Fibroblast of villous mesenchyme (primary cell): Measurements from ENCODE around the gene ELAVL4. TPM values are rescaled to one million over a fixed set of nuclear protein-coding genes. Genes with fewer than 3 reads are reported as not detected.

ENCODE experiments used
- total RNA-seq: library from RNA; depleted of rRNA; stranded (reverse); fragments of >200 nt; gene quantifications from 2 replicates; pipeline ENCODE4 v1.2.3, GENCODE V29; 2012

Gene ELAVL4
- total RNA-seq, 1 donor, result not detected

Other genes with a start within 250 kb of the ELAVL4 start
- not detected in 2 replicates for gene AGBL4, start 85.0 kb upstream of the ELAVL4 start, total RNA-seq